ENCODE results near the gene ALKBH3. TPM values are rescaled to one million over a fixed set of nuclear protein-coding genes. Genes with fewer than 3 reads are reported as not detected.

Gene ALKBH3
- total and polyA plus RNA-seq, 10 of the 15 experiments (the other 5 are each of a cell fraction or from before 2014, with no cell fraction given), result 22.1 to 50.8 (median 38.5) TPM

- no peak overlapping the region for H3K4me3 ChIP-seq
- no peak overlapping the region for H3K27ac ChIP-seq (ENCODE audit: control insufficient read depth, insufficient read depth)
- ChIA-PET SMC1A (ENCODE audit: uncharacterized antibody, unreplicated experiment) (no interaction called here), CTCF (interaction anchor here (2.6 kb wide), 1 partner anchor 12 kb away, joined by 12 read pairs; no protein-coding TSS in a partner anchor), POLR2A (no interaction called here), RAD21 (ENCODE audit: unreplicated experiment) (no interaction called here)
- intact Hi-C loops (cut with micrococcal nuclease; ENCODE audit: unreplicated experiment), result no loop called here
- no peaks in the 10 kb centered on the region for H3K4me1 ChIP-seq (ENCODE audit: control insufficient read depth, insufficient read depth, low read length)
- H3K79me2 ChIP-seq (ENCODE audit: control insufficient read depth, insufficient read depth, low read length), result no peaks in the 10 kb centered on the region
- FAIRE-seq (no peak), DNase-seq (ENCODE audit: low read depth, low spot score) (no peak), ATAC-seq (no peak)
- H3K9me3 ChIP-seq (replicated peaks; ENCODE audit: control insufficient read depth, insufficient read depth, low read length), result no peaks in the 10 kb centered on the region
- TF ChIP-seq NFYB (IDR thresholded peaks at IDR 0.05; ENCODE audit: insufficient read depth, low read depth, low read length), result no peak
- TF ChIP-seq, protein P1, sequence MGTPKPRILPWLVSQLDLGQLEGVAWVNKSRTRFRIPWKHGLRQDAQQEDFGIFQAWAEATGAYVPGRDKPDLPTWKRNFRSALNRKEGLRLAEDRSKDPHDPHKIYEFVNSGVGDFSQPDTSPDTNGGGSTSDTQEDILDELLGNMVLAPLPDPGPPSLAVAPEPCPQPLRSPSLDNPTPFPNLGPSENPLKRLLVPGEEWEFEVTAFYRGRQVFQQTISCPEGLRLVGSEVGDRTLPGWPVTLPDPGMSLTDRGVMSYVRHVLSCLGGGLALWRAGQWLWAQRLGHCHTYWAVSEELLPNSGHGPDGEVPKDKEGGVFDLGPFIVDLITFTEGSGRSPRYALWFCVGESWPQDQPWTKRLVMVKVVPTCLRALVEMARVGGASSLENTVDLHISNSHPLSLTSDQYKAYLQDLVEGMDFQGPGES (IDR thresholded peaks at IDR 0.05), result no peak
- TF ChIP-seq NRF1 (conservative IDR thresholded peaks at IDR 0.05; ENCODE audit: low read depth, low read length), result no peak
- no peak for TF ChIP-seq NKRF (conservative IDR thresholded peaks at IDR 0.05)
- TF ChIP-seq CBX3 (IDR thresholded peaks at IDR 0.05; ENCODE audit: borderline replicate concordance, low read depth), result no peak
- TF ChIP-seq, protein P2, sequence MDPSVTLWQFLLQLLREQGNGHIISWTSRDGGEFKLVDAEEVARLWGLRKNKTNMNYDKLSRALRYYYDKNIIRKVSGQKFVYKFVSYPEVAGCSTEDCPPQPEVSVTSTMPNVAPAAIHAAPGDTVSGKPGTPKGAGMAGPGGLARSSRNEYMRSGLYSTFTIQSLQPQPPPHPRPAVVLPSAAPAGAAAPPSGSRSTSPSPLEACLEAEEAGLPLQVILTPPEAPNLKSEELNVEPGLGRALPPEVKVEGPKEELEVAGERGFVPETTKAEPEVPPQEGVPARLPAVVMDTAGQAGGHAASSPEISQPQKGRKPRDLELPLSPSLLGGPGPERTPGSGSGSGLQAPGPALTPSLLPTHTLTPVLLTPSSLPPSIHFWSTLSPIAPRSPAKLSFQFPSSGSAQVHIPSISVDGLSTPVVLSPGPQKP (IDR thresholded peaks at IDR 0.05; ENCODE audit: low read depth, low read length), result no peak
- no peak for TF ChIP-seq ZZZ3 (IDR thresholded peaks at IDR 0.05; ENCODE audit: control insufficient read depth, insufficient read length, low read depth)
- no peak for TF ChIP-seq EP300 (IDR thresholded peaks at IDR 0.05; ENCODE audit: borderline replicate concordance in 1 of 2, control insufficient read depth in 1 of 2, low read depth in 2 of 2, low read length in 2 of 2)
- TF ChIP-seq SMAD1 (IDR thresholded peaks at IDR 0.05; ENCODE audit: low read depth, partially characterized antibody), result no peak
- no peak for TF ChIP-seq CHD4 (IDR thresholded peaks at IDR 0.05)
- no peak for TF ChIP-seq CHD2 (IDR thresholded peaks at IDR 0.05; ENCODE audit: borderline replicate concordance, low read depth, low read length)
- TF ChIP-seq SMARCA5 (IDR thresholded peaks at IDR 0.05), result no peak
- no peak overlapping the region for H2AFZ ChIP-seq (ENCODE audit: control insufficient read depth, low read depth, low read length)
- 97% methylated on average over 4 of the region's 4 CpGs for WGBS (ENCODE audit: insufficient coverage, insufficient replicate concordance, low lambda C conversion rate, missing lambda C conversion rate)
- BruUV-seq (replicated peaks), result no TSS peak
- no peak overlapping the region for H3K4me2 ChIP-seq (ENCODE audit: control insufficient read depth, insufficient read depth)
- H3K9ac ChIP-seq (ENCODE audit: control insufficient read depth, insufficient read depth, low read length), result no peak overlapping the region
- no peaks in the 10 kb centered on the region for H4K20me1 ChIP-seq (ENCODE audit: control insufficient read depth, insufficient read depth)
- peaks cover 5 to 27% of the 10 kb centered on the region in 2 experiments for H3K36me3 ChIP-seq (ENCODE audit: control insufficient read depth in 2 of 2, insufficient read depth in 2 of 2, low read length in 1 of 2)
- H3K27me3 ChIP-seq (replicated peaks in 1 of 2; ENCODE audit: control insufficient read depth in 2 of 2, insufficient read depth in 2 of 2, low read length in 1 of 2), result no peaks in the 10 kb centered on the region
- in situ Hi-C loops (cut with MboI), result no loop called here
Observed at GRCh38 chr11:43901551-43901950, 20.9 kb downstream of the ALKBH3 start.

Measured in GM12878 (cell line).